Immature natural killer cell (primary cell): ENCODE data around the gene MRPL45. TPM values are rescaled to one million over a fixed set of nuclear protein-coding genes. Genes with fewer than 3 reads are reported as not detected.

Experiments used
- DNase-seq, 3 donors: peaks; one replicate each; pipeline ENCODE4 v3.0.0; 2022; ENCODE audit warnings: mixed read lengths in 1 of 3
- H3K27ac Mint-ChIP-seq, 6 donors: one replicate each; pipeline ENCODE4 v1.8.0; 2020; ENCODE audit warnings: mixed read lengths in 6 of 6, mild to moderate bottlenecking in 5 of 6, inconsistent platforms in 4 of 6, moderate library complexity in 3 of 6
- H3K27me3 Mint-ChIP-seq, 3 donors: one replicate each; pipeline ENCODE4 v1.8.0; 2020 to 2021; ENCODE audit warnings: low read depth in 3 of 3, mild to moderate bottlenecking in 3 of 3, mixed read lengths in 3 of 3, moderate library complexity in 3 of 3, inconsistent platforms in 1 of 3
- H3K36me3 Mint-ChIP-seq, 3 donors: one replicate each; pipeline ENCODE4 v1.8.0; 2020; ENCODE audit warnings: mixed read lengths in 3 of 3, inconsistent platforms in 2 of 3, mild to moderate bottlenecking in 2 of 3
- H3K4me1 Mint-ChIP-seq, 2 donors: one replicate each; pipeline ENCODE4 v1.8.0; 2020; ENCODE audit warnings: inconsistent platforms in 2 of 2, mild to moderate bottlenecking in 2 of 2, mixed read lengths in 2 of 2, moderate library complexity in 1 of 2
- H3K4me3 Mint-ChIP-seq, 5 donors: one replicate each; pipeline ENCODE4 v1.8.0; 2020; ENCODE audit warnings: mild to moderate bottlenecking in 5 of 5, mixed read lengths in 5 of 5, inconsistent platforms in 3 of 5, moderate library complexity in 3 of 5
- H3K9me3 Mint-ChIP-seq, 6 donors: one replicate each; pipeline ENCODE4 v1.8.0; 2020; ENCODE audit warnings: mild to moderate bottlenecking in 6 of 6, mixed read lengths in 6 of 6, inconsistent platforms in 4 of 6, moderate library complexity in 3 of 6
- polyA plus RNA-seq, 3 donors: library from polyadenylated mRNA; unstranded; fragments of 300-500 nt; fragmentation: Illumina TruSeq; gene quantifications; one replicate each; pipeline ENCODE4 v1.2.3, GENCODE V29; 2021

MRPL45 gene
- polyA plus RNA-seq, 3 donors from 2014 or later, result 18.4 to 27.8 (median 26.6) TPM

DNA sequence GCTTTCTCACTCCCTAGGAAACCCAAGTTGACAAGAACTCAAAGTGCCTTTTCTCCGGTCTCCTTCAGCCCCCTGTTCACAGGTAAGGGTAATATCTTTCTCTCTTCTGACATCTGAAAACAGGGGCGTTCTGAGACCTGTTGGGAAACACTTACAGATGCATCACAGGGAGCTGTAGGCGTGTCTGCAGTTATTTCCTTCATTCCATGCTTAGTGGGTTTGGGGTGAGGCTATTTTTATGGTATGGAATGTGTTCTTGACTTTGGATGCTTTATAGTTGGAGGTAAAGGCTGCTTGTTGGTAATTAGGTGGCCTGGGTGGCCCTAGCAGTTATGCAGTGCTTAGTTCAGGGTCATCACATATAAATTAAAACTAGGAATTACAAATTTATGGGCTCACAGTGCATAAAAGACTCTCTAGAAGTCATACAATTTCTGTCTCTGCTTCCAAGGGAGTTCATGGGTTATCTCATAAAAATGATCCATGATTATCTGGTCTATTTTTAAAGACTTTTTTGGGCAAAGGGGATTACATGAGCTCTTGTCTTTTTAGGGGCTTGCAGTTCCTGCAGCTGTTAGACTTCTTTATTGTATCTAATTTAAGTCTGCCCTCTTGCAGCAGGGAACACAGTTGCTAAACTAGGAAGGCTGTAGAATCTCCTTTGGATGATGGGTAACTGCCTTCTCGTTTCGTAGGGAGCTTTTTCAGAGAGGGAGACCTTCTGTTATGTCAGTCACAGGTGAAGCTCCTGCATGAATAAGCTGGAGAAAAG is 64.9 kb downstream of the MRPL45 start:
- H3K4me3 Mint-ChIP-seq, result no peak overlapping the region
- no peaks in the 10 kb centered on the region for H3K9me3 Mint-ChIP-seq
- H3K4me1 Mint-ChIP-seq, result peaks cover 0 to 4% of the 10 kb centered on the region in 2 donors
- peaks cover 0 to 4% (median 0%) of the 10 kb centered on the region in 3 donors for H3K36me3 Mint-ChIP-seq
- no peak overlapping the region for H3K27ac Mint-ChIP-seq
- no peaks in the 10 kb centered on the region for H3K27me3 Mint-ChIP-seq
- DNase-seq, result no peak

DNA sequence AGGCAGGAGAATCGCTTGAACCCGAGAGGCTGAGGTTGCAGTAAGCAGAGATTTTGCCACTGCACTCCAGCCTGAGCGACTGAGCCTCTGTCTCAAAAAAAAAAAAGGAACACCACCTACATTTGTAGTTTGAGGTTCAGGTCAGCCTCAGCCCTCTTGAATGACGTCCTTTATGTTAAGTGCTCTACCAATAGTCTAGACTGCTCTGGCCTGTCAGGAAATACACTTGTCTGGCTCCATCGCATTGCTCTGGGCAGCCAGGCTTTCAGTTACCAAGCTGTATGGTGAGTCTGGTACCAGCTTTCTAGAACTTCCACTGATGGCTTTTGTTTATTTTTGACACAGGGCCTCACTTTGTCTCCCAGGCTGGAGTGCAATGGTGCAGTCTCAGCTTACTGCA is 66.0 kb downstream of the MRPL45 start:
- DNase-seq, result no peak
- no peak overlapping the region for H3K27ac Mint-ChIP-seq

DNA sequence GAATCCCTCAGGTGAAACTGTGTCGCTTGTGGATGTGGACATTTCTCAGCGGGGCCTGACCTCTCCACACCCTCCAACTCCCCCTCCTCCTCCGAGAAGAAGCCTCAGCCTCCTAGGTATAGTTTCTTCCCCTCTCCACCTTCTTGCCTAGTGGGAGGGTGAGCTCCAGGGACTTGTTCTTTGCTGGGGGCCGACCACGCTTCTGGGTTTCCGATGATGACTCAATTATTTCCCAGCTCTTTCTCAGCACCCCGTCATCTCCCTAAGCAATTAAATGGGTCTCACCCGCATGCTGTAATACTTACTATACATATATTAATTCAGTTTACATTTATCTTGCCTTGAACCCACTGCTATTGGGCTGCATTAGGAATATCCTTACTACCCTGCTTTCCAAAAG is 67.8 kb downstream of the MRPL45 start:
- Mint-ChIP-seq H3K4me3 (no peak overlapping the region), H3K4me1 (no peaks in the 10 kb centered on the region), H3K27me3 (no peaks in the 10 kb centered on the region), H3K36me3 (peaks cover 6 to 17% (median 10%) of the 10 kb centered on the region in 3 donors), H3K27ac (no peak overlapping the region), H3K9me3 (no peaks in the 10 kb centered on the region)
- DNase-seq, result no peak

More for the DNA sequence above, 66.0 kb downstream of the MRPL45 start:
- Mint-ChIP-seq H3K36me3 (peaks cover 3 to 8% (median 5%) of the 10 kb centered on the region in 3 donors), H3K9me3 (no peaks in the 10 kb centered on the region), H3K27me3 (no peaks in the 10 kb centered on the region), H3K4me1 (peaks cover 0 to 2% of the 10 kb centered on the region in 2 donors), H3K4me3 (no peak overlapping the region)

DNA sequence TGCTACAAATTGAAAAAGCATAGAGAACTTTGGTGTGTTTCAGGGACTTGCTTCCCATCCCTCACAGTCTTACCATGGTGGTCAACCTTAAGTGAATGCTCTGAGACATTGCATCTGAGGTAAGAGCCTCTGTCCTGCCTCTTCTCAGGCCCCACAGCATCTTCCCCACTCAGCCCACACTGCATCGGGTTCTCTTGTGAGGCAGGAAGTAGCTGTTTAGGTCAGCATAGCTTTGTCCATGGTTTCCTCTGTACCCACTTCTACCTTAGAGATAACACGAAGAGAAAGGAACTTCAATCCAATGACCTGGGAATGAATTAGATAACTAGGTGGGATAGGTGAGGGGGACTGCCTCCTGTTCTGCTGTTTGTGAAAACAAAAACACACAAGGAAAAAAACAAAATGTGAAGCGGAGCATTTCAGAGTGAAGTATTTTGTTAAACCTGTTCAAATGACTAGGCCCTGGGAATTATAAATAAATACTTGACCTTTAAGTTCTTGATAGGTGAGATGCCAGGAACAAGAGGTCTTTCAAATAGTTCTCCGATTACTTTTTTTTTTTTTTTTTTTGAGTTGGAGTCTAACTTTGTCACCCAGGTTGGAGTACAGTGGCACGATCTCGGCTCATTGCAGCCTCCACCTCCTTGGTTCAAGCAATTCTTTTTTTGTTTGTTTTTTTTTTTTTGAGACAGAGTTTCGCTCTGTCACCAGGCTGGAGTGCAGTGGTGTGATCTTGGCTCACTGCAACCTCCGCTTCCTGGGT is 72.3 kb downstream of the MRPL45 start:
- Mint-ChIP-seq H3K4me1 (no peaks in the 10 kb centered on the region), H3K9me3 (no peaks in the 10 kb centered on the region), H3K27ac (peak overlapping the region in 1 of 6 donors; percentile 30), H3K27me3 (no peaks in the 10 kb centered on the region), H3K4me3 (no peak overlapping the region), H3K36me3 (peaks cover 22 to 31% (median 24%) of the 10 kb centered on the region in 3 donors)
- DNase-seq, result no peak

Other genes with a start within 250 kb of the MRPL45 start
- gene TBC1D3C, start 228.5 kb upstream of the MRPL45 start, polyA plus RNA-seq, result not detected
- not detected for gene TBC1D3E, start 169.2 kb upstream of the MRPL45 start, polyA plus RNA-seq
- gene TBC1D3, start 104.6 kb upstream of the MRPL45 start, polyA plus RNA-seq, result not detected
- gene GPR179, start 46.8 kb downstream of the MRPL45 start, polyA plus RNA-seq, result not detected
- under 1 TPM; 0.62 to 0.77 (median 0.64) TPM for gene SOCS7, start 54.7 kb downstream of the MRPL45 start, polyA plus RNA-seq
- not detected for gene ARHGAP23, start 131.3 kb downstream of the MRPL45 start, polyA plus RNA-seq